Right renal pelvis (tissue), 4 donors: ENCODE measurements around the gene GATB. TPM values are rescaled to one million over a fixed set of nuclear protein-coding genes. Genes with fewer than 3 reads are reported as not detected.

ENCODE experiments used
- DNase-seq, 4 donors: peaks; one replicate each; pipeline ENCODE4 v3.0.0-alpha.2; 2013; ENCODE audit warnings: low read depth in 4 of 4, low spot score in 3 of 4, missing footprints in 1 of 4
- polyA plus RNA-seq, 4 donors: library from polyadenylated mRNA; unstranded; fragments of 120-200 nt; gene quantifications; one replicate each; pipeline ENCODE4 v1.2.1, GENCODE V29; 2013; ENCODE audit not compliant: insufficient read length in 4 of 4

GATB gene
- polyA plus RNA-seq, 4 donors = 31.0 to 35.1 (median 31.4) TPM

GRCh38 chr4:151678048-151678872 is 82.5 kb downstream of the GATB start:
- no peak for DNase-seq

- DNase-seq = no peak
Observed at GRCh38 chr4:151677193-151677592, 83.6 kb downstream of the GATB start.

GRCh38 chr4:151676301-151676700 is 84.5 kb downstream of the GATB start:
- DNase-seq = no peak

- DNase-seq = no peak
Observed at GRCh38 chr4:151675411-151675971, 85.3 kb downstream of the GATB start.

GRCh38 chr4:151674804-151675391 is 85.9 kb downstream of the GATB start:
- DNase-seq = peak in 2 of 4 donors; percentile 30 to 42

- DNase-seq = no peak
Observed at GRCh38 chr4:151673908-151674520, 86.8 kb downstream of the GATB start.

- DNase-seq = no peak
Observed at GRCh38 chr4:151672996-151673395, 87.8 kb downstream of the GATB start.

GRCh38 chr4:151671541-151672059 is 89.2 kb downstream of the GATB start:
- DNase-seq = no peak

GRCh38 chr4:151670843-151671242 is 90.0 kb downstream of the GATB start:
- no peak for DNase-seq

GRCh38 chr4:151669990-151670389 is 90.8 kb downstream of the GATB start:
- no peak for DNase-seq

- DNase-seq = no peak
Observed at GRCh38 chr4:151668689-151669402, 92.0 kb downstream of the GATB start.

- no peak for DNase-seq
Observed at GRCh38 chr4:151667666-151668065, 93.1 kb downstream of the GATB start.

- DNase-seq = peak in 2 of 4 donors; percentile 44 to 52
Observed at GRCh38 chr4:151667048-151667447, 93.8 kb downstream of the GATB start.

GRCh38 chr4:151666501-151666900 is 94.3 kb downstream of the GATB start:
- DNase-seq = no peak

GRCh38 chr4:151665785-151666127 is 95.1 kb downstream of the GATB start:
- DNase-seq = no peak

- no peak for DNase-seq
Observed at GRCh38 chr4:151665022-151665784, 95.6 kb downstream of the GATB start.

- DNase-seq = no peak
Observed at GRCh38 chr4:151664289-151664688, 96.5 kb downstream of the GATB start.

GRCh38 chr4:151663109-151663508 is 97.7 kb downstream of the GATB start:
- DNase-seq = no peak

- DNase-seq = no peak
Observed at GRCh38 chr4:151661873-151662272, 98.9 kb downstream of the GATB start.

GRCh38 chr4:151660676-151661075 is 100.1 kb downstream of the GATB start:
- DNase-seq = no peak
